Neural crest cell (in vitro differentiated cells): Measurements from ENCODE around the gene CELF4. TPM values are rescaled to one million over a fixed set of nuclear protein-coding genes. Genes with fewer than 3 reads are reported as not detected.

Experiments
- DNase-seq: peaks from one replicate; pipeline ENCODE4 v3.0.0; 2021; ENCODE audit warnings: low read depth, mixed read lengths, low spot score
- H3K27ac Mint-ChIP-seq: one replicate; pipeline ENCODE4 v1.8.0; 2021; ENCODE audit warnings: mild to moderate bottlenecking, mixed read lengths; ENCODE audit not compliant: unreplicated experiment
- H3K27me3 Mint-ChIP-seq: 2 replicates; pipeline ENCODE4 v1.8.0; 2021; ENCODE audit warnings: low read depth, mild to moderate bottlenecking, mixed read lengths
- H3K36me3 Mint-ChIP-seq: 2 replicates; pipeline ENCODE4 v1.8.0; 2021; ENCODE audit warnings: low read depth, mild to moderate bottlenecking, mixed read lengths
- H3K4me1 Mint-ChIP-seq: 2 replicates; pipeline ENCODE4 v1.8.0; 2021; ENCODE audit warnings: mixed read lengths
- H3K4me3 Mint-ChIP-seq: one replicate; pipeline ENCODE4 v1.8.0; 2021; ENCODE audit warnings: mild to moderate bottlenecking, mixed read lengths
- H3K9me3 Mint-ChIP-seq: 2 replicates; pipeline ENCODE4 v1.8.0; 2021; ENCODE audit warnings: mixed read lengths
- total RNA-seq: library from RNA; stranded (reverse); gene quantifications from 2 replicates; pipeline ENCODE4 v1.2.1, GENCODE V29; 2021
- TF ChIP-seq, protein P1 (sequence below): fragments of 200-600 bp; sonication (generic); conservative IDR thresholded peaks from 2 replicates; pipeline ENCODE4 v1.5.0; 2021; ENCODE audit warnings: antibody characterized with exemption, mild to moderate bottlenecking

The CELF4 gene
- total RNA-seq, 1 donor from 2014 or later = 1.9 TPM

DNA sequence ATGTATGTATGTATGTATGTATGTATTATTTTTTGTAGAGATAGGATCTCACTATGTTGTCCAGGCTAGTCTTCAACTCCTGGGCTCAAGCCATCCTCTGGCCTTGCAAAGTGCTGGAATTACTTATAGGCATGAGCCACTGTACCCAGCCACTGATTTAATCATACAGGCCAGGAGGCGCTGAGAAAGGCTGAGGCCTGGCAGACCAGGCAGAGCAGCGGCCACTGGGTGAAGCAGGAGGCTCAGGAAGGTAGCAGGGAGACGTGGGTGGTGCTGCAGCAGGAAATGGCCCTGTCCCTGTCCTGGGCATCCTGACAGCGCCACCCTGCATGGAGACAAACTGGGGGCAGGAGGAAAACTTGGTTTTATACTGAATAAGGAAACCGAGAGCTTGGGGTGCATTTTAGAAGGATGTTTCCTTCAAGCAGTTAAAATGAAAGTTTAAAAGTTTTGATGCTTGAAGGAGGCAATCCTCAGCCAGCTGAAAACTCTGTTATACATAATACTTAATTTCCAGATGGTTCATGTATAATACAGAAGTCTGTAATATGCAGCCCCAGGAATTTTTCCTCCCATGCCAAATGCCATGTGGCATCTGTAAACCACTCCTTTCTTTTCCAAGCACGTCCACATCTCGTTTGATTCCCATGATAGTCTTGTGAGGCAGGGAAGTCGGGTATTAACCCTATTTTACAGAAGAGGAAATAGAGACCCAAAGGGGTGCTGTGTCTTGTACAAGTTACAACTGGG, 182.4 kb downstream of the CELF4 start:
- no peaks in the 10 kb centered on the region for H3K36me3 Mint-ChIP-seq
- no peak overlapping the region for H3K4me3 Mint-ChIP-seq
- DNase-seq = no peak
- H3K9me3 Mint-ChIP-seq = peaks cover 7% of the 10 kb centered on the region
- H3K27ac Mint-ChIP-seq = no peak overlapping the region
- peaks cover 5% of the 10 kb centered on the region for H3K4me1 Mint-ChIP-seq
- peaks cover 37% of the 10 kb centered on the region for H3K27me3 Mint-ChIP-seq
- TF ChIP-seq, protein P1, sequence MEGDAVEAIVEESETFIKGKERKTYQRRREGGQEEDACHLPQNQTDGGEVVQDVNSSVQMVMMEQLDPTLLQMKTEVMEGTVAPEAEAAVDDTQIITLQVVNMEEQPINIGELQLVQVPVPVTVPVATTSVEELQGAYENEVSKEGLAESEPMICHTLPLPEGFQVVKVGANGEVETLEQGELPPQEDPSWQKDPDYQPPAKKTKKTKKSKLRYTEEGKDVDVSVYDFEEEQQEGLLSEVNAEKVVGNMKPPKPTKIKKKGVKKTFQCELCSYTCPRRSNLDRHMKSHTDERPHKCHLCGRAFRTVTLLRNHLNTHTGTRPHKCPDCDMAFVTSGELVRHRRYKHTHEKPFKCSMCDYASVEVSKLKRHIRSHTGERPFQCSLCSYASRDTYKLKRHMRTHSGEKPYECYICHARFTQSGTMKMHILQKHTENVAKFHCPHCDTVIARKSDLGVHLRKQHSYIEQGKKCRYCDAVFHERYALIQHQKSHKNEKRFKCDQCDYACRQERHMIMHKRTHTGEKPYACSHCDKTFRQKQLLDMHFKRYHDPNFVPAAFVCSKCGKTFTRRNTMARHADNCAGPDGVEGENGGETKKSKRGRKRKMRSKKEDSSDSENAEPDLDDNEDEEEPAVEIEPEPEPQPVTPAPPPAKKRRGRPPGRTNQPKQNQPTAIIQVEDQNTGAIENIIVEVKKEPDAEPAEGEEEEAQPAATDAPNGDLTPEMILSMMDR = no peak

DNA sequence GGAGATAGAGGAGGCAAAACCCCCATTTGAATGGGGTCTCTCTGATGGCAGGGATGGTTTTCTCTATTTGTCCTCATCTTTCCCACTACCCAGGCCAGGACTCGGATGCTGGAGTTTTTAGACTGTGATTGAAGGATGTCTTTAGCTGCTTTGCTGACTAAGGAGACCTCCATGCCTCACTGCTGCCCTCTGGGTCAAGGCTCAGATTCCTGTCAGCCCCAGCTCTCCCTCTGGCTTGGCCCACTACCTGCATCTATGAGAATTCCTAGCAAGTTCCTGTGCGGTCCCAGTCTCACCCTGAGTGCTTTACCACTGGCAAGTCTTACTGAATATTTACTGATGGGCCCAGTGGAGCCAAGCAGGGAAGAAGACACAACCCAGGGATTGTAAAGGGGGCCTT, 184.0 kb downstream of the CELF4 start:
- peaks cover 5% of the 10 kb centered on the region for H3K4me1 Mint-ChIP-seq
- H3K9me3 Mint-ChIP-seq = peaks cover 7% of the 10 kb centered on the region
- no peaks in the 10 kb centered on the region for H3K36me3 Mint-ChIP-seq
- H3K27ac Mint-ChIP-seq = no peak overlapping the region
- no peak for DNase-seq
- no peak overlapping the region for H3K4me3 Mint-ChIP-seq
- TF ChIP-seq, protein P1 = no peak
- H3K27me3 Mint-ChIP-seq = peaks cover 48% of the 10 kb centered on the region

DNA sequence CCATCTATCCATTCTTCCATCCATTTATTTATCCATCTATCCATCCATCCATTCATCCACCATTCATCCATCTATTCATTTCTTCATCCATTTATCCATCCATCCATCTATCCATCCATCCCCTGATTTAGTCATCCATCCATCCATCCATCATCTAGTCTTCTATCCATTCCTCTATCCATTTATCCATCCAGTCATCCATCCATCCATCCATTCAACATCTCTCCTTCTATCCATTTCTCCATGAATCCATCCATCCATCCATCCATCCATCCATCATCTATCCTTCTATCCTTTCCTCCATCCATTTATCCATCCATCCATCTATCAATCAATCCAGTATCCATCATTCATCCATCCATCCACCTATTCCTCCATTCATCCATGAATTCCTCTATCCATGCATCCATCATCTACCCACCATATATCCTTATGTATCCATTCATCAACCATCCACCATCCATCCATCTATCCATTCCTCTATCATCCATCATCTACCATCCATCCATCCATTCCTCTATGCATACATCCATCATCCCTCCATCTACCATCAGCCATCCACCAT, 185.0 kb downstream of the CELF4 start:
- no peaks in the 10 kb centered on the region for H3K36me3 Mint-ChIP-seq
- TF ChIP-seq, protein P1 = no peak
- peaks cover 57% of the 10 kb centered on the region for H3K27me3 Mint-ChIP-seq
- no peak overlapping the region for H3K27ac Mint-ChIP-seq
- H3K4me1 Mint-ChIP-seq = peaks cover 5% of the 10 kb centered on the region
- no peak for DNase-seq
- H3K4me3 Mint-ChIP-seq = no peak overlapping the region
- H3K9me3 Mint-ChIP-seq = peaks cover 7% of the 10 kb centered on the region

DNA sequence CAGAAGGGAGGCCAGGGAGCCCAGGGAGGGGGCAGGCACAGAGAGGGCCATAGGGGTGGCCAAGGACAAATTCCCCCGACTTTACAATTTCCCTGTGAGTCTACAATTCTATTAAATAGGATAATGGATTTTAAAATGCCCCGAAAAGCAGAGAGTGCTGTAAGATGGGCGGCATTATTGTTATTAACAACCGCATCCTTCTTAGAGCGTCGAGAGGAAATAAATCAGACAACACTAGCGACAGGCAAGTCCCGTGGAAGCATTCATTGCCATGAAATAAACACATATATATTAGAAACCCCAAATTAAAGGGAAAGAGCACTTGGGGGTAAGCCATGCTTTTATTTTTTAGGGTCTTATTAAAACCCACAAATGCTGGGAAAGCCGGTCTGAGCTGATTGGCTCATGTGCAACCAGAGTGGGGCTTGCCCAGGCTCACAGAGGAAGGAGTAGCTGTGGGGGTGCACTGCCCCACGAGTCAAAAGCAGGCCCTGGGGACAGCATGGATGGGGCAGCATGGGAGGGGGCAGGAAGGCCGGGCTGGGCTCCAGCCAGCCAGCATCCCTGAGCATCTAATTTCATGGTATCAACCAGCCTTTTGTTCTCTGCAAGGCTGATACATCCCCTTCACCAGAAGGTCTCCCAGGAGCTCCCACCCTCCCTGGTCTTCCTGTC, 187.1 kb downstream of the CELF4 start:
- TF ChIP-seq, protein P1 = no peak
- DNase-seq = no peak
- H3K27me3 Mint-ChIP-seq = peaks cover 53% of the 10 kb centered on the region

DNA sequence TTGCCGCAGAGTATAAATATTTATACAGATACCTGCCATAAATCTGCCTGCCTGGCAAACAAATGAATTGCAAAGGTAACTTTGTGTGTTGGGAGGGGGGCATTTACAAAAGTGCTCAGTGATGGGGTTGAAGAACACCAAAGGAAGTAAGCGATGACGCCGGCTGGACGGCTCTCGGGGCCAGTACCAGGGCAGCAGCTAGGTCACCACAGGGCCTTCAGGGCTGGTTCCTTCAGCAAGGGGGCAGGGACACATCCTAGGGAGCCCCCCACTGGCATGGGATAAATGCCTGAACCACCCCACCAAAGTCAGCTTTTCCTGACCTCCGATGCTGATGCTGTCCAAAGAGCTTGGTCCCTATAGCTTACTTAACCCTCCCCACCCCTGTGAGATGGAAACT, 190.4 kb downstream of the CELF4 start:
- Mint-ChIP-seq H3K27me3 (peaks cover 47% of the 10 kb centered on the region), H3K9me3 (no peaks in the 10 kb centered on the region), H3K36me3 (no peaks in the 10 kb centered on the region), H3K27ac (no peak overlapping the region), H3K4me3 (no peak overlapping the region), H3K4me1 (peaks cover 10% of the 10 kb centered on the region)
- no peak for DNase-seq
- TF ChIP-seq, protein P1 = no peak

More for the DNA sequence above, 187.1 kb downstream of the CELF4 start:
- Mint-ChIP-seq H3K27ac (no peak overlapping the region), H3K4me3 (no peak overlapping the region), H3K36me3 (no peaks in the 10 kb centered on the region), H3K9me3 (peaks cover 7% of the 10 kb centered on the region), H3K4me1 (no peaks in the 10 kb centered on the region)
